Measurements from ENCODE around the gene TMEM74B. TPM values are rescaled to one million over a fixed set of nuclear protein-coding genes. Genes with fewer than 3 reads are reported as not detected.

TMEM74B gene
- total and polyA plus RNA-seq, 9 of the 15 experiments (the other 6 are each of a cell fraction or from before 2014, with no cell fraction given): 0.24 to 19.0 (median 7.5) TPM

DNA sequence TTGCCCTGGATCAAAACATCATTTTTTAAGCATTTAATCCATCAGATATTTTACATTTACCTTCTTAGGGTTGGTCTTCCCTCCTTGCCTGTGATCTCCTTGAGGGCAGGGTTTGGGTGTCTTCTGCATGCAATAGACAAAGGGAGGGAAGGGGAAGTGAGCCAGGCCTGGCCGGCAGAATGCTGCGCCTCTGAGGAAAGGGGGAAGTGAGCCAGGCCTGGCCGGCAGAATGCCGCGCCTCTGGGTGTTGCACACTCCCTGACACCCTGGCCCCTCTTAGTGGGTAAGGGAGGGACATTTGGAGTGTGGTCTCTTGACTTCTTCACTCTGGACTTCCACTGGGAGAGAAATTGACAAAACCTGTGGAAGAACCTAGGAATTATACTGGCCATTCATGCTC is 53.9 kb downstream of the TMEM74B start:
- H3K9me1 ChIP-seq (ENCODE audit: control insufficient read depth, insufficient read depth, low read length): no peaks in the 10 kb centered on the region
- H3K4me2 ChIP-seq (ENCODE audit: insufficient read depth, low read length): no peak overlapping the region
- no peaks in the 10 kb centered on the region for H4K20me1 ChIP-seq (replicated peaks; ENCODE audit: control insufficient read depth, insufficient read depth, low read length)
- no peak overlapping the region for H3K4me3 ChIP-seq
- H3K27me3 ChIP-seq (ENCODE audit: control insufficient read depth in 2 of 2, insufficient read depth in 2 of 2, low read length in 2 of 2): no peaks in the 10 kb centered on the region
- POLR2A ChIA-PET: no interaction called here
- BruUV-seq (replicated peaks): no TSS peak
- no peak overlapping the region for H2AFZ ChIP-seq (ENCODE audit: low read depth, low read length)
- no peaks in the 10 kb centered on the region; a peak in 1 of 5 replicates for H3K4me1 ChIP-seq (replicated peaks in 1 of 2; ENCODE audit: control insufficient read depth in 2 of 2, insufficient read depth in 2 of 2, low read length in 2 of 2)
- FAIRE-seq (no peak), DNase-seq (ENCODE audit: extremely low read depth in 1 of 4, low spot score in 3 of 4) (no peak), ATAC-seq (no peak)
- TF ChIP-seq ZNF778 (CRISPR knock-in tag; IDR thresholded peaks at IDR 0.05) (no peak), ZBTB17 (CRISPR knock-in tag; IDR thresholded peaks at IDR 0.05) (peak; percentile 64; the same call in 1 of the 2 replicates), CTBP1 (IDR thresholded peaks at IDR 0.05; ENCODE audit: borderline replicate concordance) (no peak), SPI1 (IDR thresholded peaks at IDR 0.05; ENCODE audit: borderline replicate concordance, low read depth, low read length) (peak; percentile 54; the same call in 1 of the 2 replicates), GABPB2 (CRISPR knock-in tag; conservative IDR thresholded peaks at IDR 0.05) (no peak), YBX1 (IDR thresholded peaks at IDR 0.05) (no peak), RCOR1 (IDR thresholded peaks at IDR 0.05; ENCODE audit: borderline replicate concordance in 1 of 2, low read depth in 2 of 2, low read length in 2 of 2) (no peak), ZBTB8A (IDR thresholded peaks at IDR 0.05; ENCODE audit: partially characterized antibody) (no peak), RFX7 (CRISPR knock-in tag; IDR thresholded peaks at IDR 0.05) (no peak), RAD51 (IDR thresholded peaks at IDR 0.05; ENCODE audit: borderline replicate concordance, low read depth) (no peak)
- TF ChIP-seq, protein P1, sequence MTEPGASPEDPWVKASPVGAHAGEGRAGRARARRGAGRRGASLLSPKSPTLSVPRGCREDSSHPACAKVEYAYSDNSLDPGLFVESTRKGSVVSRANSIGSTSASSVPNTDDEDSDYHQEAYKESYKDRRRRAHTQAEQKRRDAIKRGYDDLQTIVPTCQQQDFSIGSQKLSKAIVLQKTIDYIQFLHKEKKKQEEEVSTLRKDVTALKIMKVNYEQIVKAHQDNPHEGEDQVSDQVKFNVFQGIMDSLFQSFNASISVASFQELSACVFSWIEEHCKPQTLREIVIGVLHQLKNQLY (CRISPR knock-in tag; conservative IDR thresholded peaks at IDR 0.05): no peak
- TF ChIP-seq, protein P2, sequence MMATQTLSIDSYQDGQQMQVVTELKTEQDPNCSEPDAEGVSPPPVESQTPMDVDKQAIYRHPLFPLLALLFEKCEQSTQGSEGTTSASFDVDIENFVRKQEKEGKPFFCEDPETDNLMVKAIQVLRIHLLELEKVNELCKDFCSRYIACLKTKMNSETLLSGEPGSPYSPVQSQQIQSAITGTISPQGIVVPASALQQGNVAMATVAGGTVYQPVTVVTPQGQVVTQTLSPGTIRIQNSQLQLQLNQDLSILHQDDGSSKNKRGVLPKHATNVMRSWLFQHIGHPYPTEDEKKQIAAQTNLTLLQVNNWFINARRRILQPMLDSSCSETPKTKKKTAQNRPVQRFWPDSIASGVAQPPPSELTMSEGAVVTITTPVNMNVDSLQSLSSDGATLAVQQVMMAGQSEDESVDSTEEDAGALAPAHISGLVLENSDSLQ (IDR thresholded peaks at IDR 0.05): no peak
- TF ChIP-seq, protein P3, sequence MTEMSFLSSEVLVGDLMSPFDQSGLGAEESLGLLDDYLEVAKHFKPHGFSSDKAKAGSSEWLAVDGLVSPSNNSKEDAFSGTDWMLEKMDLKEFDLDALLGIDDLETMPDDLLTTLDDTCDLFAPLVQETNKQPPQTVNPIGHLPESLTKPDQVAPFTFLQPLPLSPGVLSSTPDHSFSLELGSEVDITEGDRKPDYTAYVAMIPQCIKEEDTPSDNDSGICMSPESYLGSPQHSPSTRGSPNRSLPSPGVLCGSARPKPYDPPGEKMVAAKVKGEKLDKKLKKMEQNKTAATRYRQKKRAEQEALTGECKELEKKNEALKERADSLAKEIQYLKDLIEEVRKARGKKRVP (CRISPR knock-in tag; IDR thresholded peaks at IDR 0.05): no peak
- TF ChIP-seq, protein P4, sequence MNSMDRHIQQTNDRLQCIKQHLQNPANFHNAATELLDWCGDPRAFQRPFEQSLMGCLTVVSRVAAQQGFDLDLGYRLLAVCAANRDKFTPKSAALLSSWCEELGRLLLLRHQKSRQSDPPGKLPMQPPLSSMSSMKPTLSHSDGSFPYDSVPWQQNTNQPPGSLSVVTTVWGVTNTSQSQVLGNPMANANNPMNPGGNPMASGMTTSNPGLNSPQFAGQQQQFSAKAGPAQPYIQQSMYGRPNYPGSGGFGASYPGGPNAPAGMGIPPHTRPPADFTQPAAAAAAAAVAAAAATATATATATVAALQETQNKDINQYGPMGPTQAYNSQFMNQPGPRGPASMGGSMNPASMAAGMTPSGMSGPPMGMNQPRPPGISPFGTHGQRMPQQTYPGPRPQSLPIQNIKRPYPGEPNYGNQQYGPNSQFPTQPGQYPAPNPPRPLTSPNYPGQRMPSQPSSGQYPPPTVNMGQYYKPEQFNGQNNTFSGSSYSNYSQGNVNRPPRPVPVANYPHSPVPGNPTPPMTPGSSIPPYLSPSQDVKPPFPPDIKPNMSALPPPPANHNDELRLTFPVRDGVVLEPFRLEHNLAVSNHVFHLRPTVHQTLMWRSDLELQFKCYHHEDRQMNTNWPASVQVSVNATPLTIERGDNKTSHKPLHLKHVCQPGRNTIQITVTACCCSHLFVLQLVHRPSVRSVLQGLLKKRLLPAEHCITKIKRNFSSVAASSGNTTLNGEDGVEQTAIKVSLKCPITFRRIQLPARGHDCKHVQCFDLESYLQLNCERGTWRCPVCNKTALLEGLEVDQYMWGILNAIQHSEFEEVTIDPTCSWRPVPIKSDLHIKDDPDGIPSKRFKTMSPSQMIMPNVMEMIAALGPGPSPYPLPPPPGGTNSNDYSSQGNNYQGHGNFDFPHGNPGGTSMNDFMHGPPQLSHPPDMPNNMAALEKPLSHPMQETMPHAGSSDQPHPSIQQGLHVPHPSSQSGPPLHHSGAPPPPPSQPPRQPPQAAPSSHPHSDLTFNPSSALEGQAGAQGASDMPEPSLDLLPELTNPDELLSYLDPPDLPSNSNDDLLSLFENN (IDR thresholded peaks at IDR 0.05; ENCODE audit: low read depth in 2 of 2, low read length in 2 of 2): no peak
- TF ChIP-seq, protein P5, sequence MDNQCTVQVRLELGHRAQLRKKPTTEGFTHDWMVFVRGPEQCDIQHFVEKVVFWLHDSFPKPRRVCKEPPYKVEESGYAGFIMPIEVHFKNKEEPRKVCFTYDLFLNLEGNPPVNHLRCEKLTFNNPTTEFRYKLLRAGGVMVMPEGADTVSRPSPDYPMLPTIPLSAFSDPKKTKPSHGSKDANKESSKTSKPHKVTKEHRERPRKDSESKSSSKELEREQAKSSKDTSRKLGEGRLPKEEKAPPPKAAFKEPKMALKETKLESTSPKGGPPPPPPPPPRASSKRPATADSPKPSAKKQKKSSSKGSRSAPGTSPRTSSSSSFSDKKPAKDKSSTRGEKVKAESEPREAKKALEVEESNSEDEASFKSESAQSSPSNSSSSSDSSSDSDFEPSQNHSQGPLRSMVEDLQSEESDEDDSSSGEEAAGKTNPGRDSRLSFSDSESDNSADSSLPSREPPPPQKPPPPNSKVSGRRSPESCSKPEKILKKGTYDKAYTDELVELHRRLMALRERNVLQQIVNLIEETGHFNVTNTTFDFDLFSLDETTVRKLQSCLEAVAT (IDR thresholded peaks at IDR 0.05): peak in 1 of 2 experiments; percentile 68; a peak in 2 of 4 replicates
- in situ Hi-C loops (cut with MboI) (no loop called here), intact Hi-C loops (cut with micrococcal nuclease) (no loop called here)
- H3K9me3 ChIP-seq (replicated peaks; ENCODE audit: control insufficient read depth, insufficient read depth, low read depth, low read length): no peaks in the 10 kb centered on the region
- CTCF ChIA-PET (ENCODE audit: low intra/inter-chr PET ratio): no interaction called here
- no peak overlapping the region for H3K27ac ChIP-seq (ENCODE audit: extremely low read depth, low read depth, low read length)
- H3K79me2 ChIP-seq (ENCODE audit: control insufficient read depth, insufficient read depth, low read length): peaks cover 25% of the 10 kb centered on the region
- WGBS (ENCODE audit: insufficient coverage, low coverage, missing lambda C conversion rate): 71% methylated on average over 3 of the region's 5 CpGs
- H3K9ac ChIP-seq (ENCODE audit: insufficient read depth in 1 of 2, low read depth in 2 of 2, low read length in 2 of 2): no peak overlapping the region; a peak in 1 of 4 replicates
- H3K36me3 ChIP-seq (ENCODE audit: control insufficient read depth, insufficient read depth, low read length): peaks cover 84% of the 10 kb centered on the region

All from K562 (cell line).